HG03571 (cell line): ENCODE results near the gene SMIM21.

Experiments
- ATAC-seq: cut with Tn5 transposase; IDR thresholded peaks from one replicate; pipeline ENCODE4 v1.9.1; 2021; ENCODE audit not compliant: unreplicated experiment

Gene SMIM21

GRCh38 chr18:75428490-75428889 is 987 bp upstream of the SMIM21 start:
- no peak for ATAC-seq

GRCh38 chr18:75422341-75422910 is 5.1 kb downstream of the SMIM21 start:
- ATAC-seq: no peak

GRCh38 chr18:75421656-75422055 is 5.8 kb downstream of the SMIM21 start:
- ATAC-seq: no peak

GRCh38 chr18:75418293-75419005 is 9.1 kb downstream of the SMIM21 start:
- no peak for ATAC-seq

- ATAC-seq: no peak
Measured at GRCh38 chr18:75410611-75411010, 16.9 kb downstream of the SMIM21 start.

- ATAC-seq: no peak
Measured at GRCh38 chr18:75409806-75410205, 17.7 kb downstream of the SMIM21 start.

- no peak for ATAC-seq
Measured at GRCh38 chr18:75408554-75409506, 18.7 kb downstream of the SMIM21 start.

- ATAC-seq: no peak
Measured at GRCh38 chr18:75407468-75408437, 19.8 kb downstream of the SMIM21 start.

GRCh38 chr18:75406491-75407445 is 20.7 kb downstream of the SMIM21 start:
- ATAC-seq: no peak

- ATAC-seq: no peak
Measured at GRCh38 chr18:75405351-75405750, 22.2 kb downstream of the SMIM21 start.

- ATAC-seq: no peak
Measured at GRCh38 chr18:75400366-75400765, 27.1 kb downstream of the SMIM21 start.

- no peak for ATAC-seq
Measured at GRCh38 chr18:75395137-75395536, 32.4 kb downstream of the SMIM21 start.

- no peak for ATAC-seq
Measured at GRCh38 chr18:75393721-75394120, 33.8 kb downstream of the SMIM21 start.

- ATAC-seq: no peak
Measured at GRCh38 chr18:75392226-75392578, 35.3 kb downstream of the SMIM21 start.

- ATAC-seq: no peak
Measured at GRCh38 chr18:75391279-75392225, 36.0 kb downstream of the SMIM21 start.

GRCh38 chr18:75390854-75391253 is 36.6 kb downstream of the SMIM21 start:
- ATAC-seq: no peak

GRCh38 chr18:75384144-75384543 is 43.4 kb downstream of the SMIM21 start:
- no peak for ATAC-seq
